Erythroblast (primary cell): ENCODE results near the gene ABCA6.

Experiments
- GATA1 ChIP-seq: IDR thresholded peaks from 2 replicates; pipeline ENCODE4 v1.6.1; 2011; ENCODE audit warnings: low read depth, mild to moderate bottlenecking, control low read depth, low read length, moderate library complexity
- POLR2A ChIP-seq: IDR thresholded peaks from 2 replicates; pipeline ENCODE4 v1.6.1; 2011; ENCODE audit warnings: mild to moderate bottlenecking, low read length

DNA sequence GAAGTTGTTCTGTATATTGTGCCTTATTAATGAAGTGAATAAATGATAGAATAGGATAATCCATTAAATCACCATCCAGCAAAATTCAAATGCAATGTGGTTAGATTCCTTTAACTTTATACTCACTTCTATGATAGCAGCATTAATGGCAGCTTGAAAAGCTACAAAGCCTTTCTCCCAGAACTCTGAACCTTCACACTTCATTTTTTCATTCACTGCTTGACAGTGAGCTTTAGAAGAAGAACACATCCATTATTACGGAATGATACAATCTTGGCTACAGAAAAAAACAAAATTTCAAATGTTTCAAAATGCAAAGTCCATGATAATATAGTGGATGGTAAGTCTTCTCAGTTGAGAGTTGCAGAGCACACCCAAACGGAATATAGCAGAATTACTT is 97.3 kb downstream of the ABCA6 start:
- TF ChIP-seq POLR2A = no peak
- no peak for TF ChIP-seq GATA1
